Loucy (cell line): ENCODE data around the gene EEF1AKMT1.

Experiments used
- CTCF ChIP-seq: fragments of 200-600 bp; sonication (generic); conservative IDR thresholded peaks from 2 replicates; pipeline ENCODE4 v1.5.1; 2014; ENCODE audit warnings: mild to moderate bottlenecking, antibody characterized with exemption, low read length
- EZH2phosphoT487 ChIP-seq: fragments of 200-600 bp; IDR thresholded peaks from 2 replicates; pipeline ENCODE4 v1.6.1; 2018; ENCODE audit warnings: antibody characterized with exemption, mild to moderate bottlenecking, moderate library complexity, borderline replicate concordance

GRCh38 chr13:20719783-20720182 is 54.0 kb downstream of the EEF1AKMT1 start:
- TF ChIP-seq CTCF (no peak), EZH2phosphoT487 (no peak)
